PFSK-1 (cell line): ENCODE results near the gene GCFC2.

Experiments
- POLR2AphosphoS5 ChIP-seq: IDR thresholded peaks from 2 replicates; pipeline ENCODE4 v1.6.1; 2012; ENCODE audit warnings: low read depth, mild to moderate bottlenecking, control low read depth, low read length, moderate library complexity
- SIN3A ChIP-seq: IDR thresholded peaks from 2 replicates; pipeline ENCODE4 v1.6.1; 2012; ENCODE audit warnings: mild to moderate bottlenecking, low read length, moderate library complexity, borderline replicate concordance; ENCODE audit not compliant: insufficient read depth

GRCh38 chr2:75616406-75616805 is 94.3 kb downstream of the GCFC2 start:
- no peak for TF ChIP-seq POLR2AphosphoS5
- TF ChIP-seq SIN3A: no peak
